ENCODE measurements around the gene PRXL2A. TPM values are rescaled to one million over a fixed set of nuclear protein-coding genes. Genes with fewer than 3 reads are reported as not detected.

The PRXL2A gene
- total and polyA plus RNA-seq, 2 experiments from 2014 or later: 31.8 to 51.7 TPM

- Histone ChIP-seq H3K4me2 (peak overlapping the region; percentile 78), H2AFZ (peak overlapping the region; percentile 98), H3K4me3 (peak overlapping the region; percentile 78), H3F3A (replicated peaks; ENCODE audit: low read depth) (0 out of 2 replicates have a peak, but pooled peaks cover 6% of the 10 kb centered on the region), H3K9me2 (ENCODE audit: insufficient read depth) (0 out of 2 replicates have a peak, but pooled peaks cover 7% of the 10 kb centered on the region), H3K4me1 (ENCODE audit: insufficient read depth) (peaks cover 32% of the 10 kb centered on the region), H3K27me3 (ENCODE audit: insufficient read depth) (peaks cover 5% of the 10 kb centered on the region; the same call in 1 of the 2 replicates), H3K79me2 (replicated peaks; ENCODE audit: insufficient read depth) (peaks cover 30% of the 10 kb centered on the region), H3K36me3 (ENCODE audit: insufficient read depth) (no peaks in the 10 kb centered on the region), H3K27ac (ENCODE audit: low read depth) (peak overlapping the region; percentile 78; the same call in 1 of the 2 replicates), H4K20me1 (replicated peaks; ENCODE audit: insufficient read depth) (peaks cover 28% of the 10 kb centered on the region)
- TF ChIP-seq, protein P1, sequence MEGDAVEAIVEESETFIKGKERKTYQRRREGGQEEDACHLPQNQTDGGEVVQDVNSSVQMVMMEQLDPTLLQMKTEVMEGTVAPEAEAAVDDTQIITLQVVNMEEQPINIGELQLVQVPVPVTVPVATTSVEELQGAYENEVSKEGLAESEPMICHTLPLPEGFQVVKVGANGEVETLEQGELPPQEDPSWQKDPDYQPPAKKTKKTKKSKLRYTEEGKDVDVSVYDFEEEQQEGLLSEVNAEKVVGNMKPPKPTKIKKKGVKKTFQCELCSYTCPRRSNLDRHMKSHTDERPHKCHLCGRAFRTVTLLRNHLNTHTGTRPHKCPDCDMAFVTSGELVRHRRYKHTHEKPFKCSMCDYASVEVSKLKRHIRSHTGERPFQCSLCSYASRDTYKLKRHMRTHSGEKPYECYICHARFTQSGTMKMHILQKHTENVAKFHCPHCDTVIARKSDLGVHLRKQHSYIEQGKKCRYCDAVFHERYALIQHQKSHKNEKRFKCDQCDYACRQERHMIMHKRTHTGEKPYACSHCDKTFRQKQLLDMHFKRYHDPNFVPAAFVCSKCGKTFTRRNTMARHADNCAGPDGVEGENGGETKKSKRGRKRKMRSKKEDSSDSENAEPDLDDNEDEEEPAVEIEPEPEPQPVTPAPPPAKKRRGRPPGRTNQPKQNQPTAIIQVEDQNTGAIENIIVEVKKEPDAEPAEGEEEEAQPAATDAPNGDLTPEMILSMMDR (conservative IDR thresholded peaks at IDR 0.05; ENCODE audit: low read depth in 2 of 2): peak; percentile 33 to 47
- TF ChIP-seq ZNF114 (CRISPR knock-in tag; IDR thresholded peaks at IDR 0.05) (no peak), POLR2AphosphoS5 (IDR thresholded peaks at IDR 0.05; ENCODE audit: low read depth) (no peak), EZH2 (IDR thresholded peaks at IDR 0.05; ENCODE audit: low read depth, unreplicated experiment) (no peak), ETS1 (IDR thresholded peaks at IDR 0.05) (no peak), JUNB (IDR thresholded peaks at IDR 0.05; ENCODE audit: unreplicated experiment) (no peak)
- TF ChIP-seq, protein P2, sequence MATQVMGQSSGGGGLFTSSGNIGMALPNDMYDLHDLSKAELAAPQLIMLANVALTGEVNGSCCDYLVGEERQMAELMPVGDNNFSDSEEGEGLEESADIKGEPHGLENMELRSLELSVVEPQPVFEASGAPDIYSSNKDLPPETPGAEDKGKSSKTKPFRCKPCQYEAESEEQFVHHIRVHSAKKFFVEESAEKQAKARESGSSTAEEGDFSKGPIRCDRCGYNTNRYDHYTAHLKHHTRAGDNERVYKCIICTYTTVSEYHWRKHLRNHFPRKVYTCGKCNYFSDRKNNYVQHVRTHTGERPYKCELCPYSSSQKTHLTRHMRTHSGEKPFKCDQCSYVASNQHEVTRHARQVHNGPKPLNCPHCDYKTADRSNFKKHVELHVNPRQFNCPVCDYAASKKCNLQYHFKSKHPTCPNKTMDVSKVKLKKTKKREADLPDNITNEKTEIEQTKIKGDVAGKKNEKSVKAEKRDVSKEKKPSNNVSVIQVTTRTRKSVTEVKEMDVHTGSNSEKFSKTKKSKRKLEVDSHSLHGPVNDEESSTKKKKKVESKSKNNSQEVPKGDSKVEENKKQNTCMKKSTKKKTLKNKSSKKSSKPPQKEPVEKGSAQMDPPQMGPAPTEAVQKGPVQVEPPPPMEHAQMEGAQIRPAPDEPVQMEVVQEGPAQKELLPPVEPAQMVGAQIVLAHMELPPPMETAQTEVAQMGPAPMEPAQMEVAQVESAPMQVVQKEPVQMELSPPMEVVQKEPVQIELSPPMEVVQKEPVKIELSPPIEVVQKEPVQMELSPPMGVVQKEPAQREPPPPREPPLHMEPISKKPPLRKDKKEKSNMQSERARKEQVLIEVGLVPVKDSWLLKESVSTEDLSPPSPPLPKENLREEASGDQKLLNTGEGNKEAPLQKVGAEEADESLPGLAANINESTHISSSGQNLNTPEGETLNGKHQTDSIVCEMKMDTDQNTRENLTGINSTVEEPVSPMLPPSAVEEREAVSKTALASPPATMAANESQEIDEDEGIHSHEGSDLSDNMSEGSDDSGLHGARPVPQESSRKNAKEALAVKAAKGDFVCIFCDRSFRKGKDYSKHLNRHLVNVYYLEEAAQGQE (IDR thresholded peaks at IDR 0.05; ENCODE audit: unreplicated experiment): peak; percentile 9
- Mint-ChIP-seq H3K27me3 (ENCODE audit: insufficient read depth, low read depth, poor library complexity) (peaks cover 12% of the 10 kb centered on the region), H3K27ac (peak overlapping the region; percentile 83), H3K36me3 (ENCODE audit: low read depth) (no peaks in the 10 kb centered on the region), H3K9me3 (no peaks in the 10 kb centered on the region), H3K4me1 (peaks cover 22% of the 10 kb centered on the region), H3K4me3 (no peak overlapping the region; the same call in 1 of the 3 replicates)
- DNase-seq (ENCODE audit: low spot score): peak; percentile 64
- ATAC-seq: peak; percentile 13
These were observed 44.9 kb downstream of the PRXL2A start for GRCh38 chr10:80453056-80453841.

Measured in GM23338 (cell line).